Head of caudate nucleus (tissue), 42 donors: Measurements from ENCODE around the gene NOC2L.

Experiments used
- DNase-seq, 42 donors: peaks; one replicate each; pipeline versions ENCODE4 v3.0.0 to v3.0.0-alpha.2; 2020 to 2021; ENCODE audit warnings: mixed read lengths in 7 of 42
- intact Hi-C: fragments of 100-400 bp; cut with DNase I; formaldehyde crosslinking; loops from one replicate; pipeline ENCODE4 v1.15.0; 2022

The NOC2L gene

DNA sequence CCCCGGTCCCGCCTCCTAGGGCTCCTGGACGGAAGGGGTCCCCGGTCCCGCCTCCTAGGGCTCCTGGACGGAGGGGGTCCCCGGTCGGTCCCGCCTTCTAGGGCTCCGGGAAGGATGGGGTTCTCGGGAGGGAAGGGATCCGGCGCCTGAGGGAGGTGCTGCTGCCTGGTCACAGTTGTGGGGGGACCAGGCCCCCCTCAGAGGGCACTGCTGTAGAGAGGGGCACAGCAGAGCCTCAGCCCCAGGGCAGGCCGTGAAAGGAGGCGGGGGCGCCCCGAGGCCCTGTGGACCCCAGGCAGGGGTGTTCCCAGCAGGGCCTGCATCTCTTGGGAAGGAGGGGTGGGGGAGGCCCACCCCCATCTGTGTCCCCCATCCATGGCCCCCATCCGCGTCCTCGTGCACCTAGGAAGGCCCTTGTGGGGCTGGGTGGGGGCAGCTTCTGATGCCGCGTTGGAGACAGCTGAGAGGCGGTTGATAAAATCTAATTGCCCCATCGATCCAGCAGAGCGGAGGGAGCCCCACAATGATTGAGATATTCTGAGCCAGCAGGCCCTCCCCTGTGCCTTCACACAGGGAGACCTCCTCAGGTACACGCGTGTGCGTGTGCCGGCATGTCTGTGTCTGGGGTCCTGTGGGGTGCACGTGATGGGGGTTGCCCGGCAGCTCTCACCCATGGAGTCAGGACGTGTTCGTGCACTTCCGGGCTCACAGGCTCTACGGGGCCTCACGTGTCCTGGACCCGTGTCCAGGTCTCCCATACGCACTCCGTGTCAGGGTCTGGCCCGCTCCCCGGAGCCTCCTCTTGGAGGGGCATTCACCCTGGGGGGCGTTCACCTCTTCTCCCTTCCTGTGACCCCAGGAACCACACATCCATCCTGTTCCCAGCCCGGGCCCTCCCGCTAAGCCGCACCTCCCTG is 22.4 kb downstream of the NOC2L start:
- intact Hi-C loops = no loop called here
- no peak for DNase-seq

DNA sequence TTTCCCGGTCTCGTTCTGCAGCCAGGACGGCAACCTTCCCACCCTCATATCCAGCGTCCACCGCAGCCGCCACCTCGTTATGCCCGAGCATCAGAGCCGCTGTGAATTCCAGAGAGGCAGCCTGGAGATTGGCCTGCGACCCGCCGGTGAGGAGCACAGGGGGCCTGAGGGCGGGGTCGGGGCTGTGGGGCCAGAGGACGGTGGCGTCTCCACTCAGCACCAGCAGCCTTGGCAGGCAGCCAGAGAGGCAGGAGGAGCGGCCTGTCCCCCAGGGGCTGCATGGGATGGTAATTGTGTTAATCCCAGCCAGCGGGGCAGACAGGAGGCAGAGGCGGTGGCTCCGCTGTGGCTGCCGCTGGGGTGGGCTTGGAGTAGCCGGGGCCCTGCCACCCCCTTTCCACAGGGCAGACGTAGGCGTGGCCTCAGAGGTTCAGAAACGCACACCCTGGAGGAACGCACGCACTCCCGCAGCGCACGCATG is 23.3 kb downstream of the NOC2L start:
- peak in 6 of 42 donors; percentile 35 to 63 (median 47) for DNase-seq
- intact Hi-C loops = no loop called here

DNA sequence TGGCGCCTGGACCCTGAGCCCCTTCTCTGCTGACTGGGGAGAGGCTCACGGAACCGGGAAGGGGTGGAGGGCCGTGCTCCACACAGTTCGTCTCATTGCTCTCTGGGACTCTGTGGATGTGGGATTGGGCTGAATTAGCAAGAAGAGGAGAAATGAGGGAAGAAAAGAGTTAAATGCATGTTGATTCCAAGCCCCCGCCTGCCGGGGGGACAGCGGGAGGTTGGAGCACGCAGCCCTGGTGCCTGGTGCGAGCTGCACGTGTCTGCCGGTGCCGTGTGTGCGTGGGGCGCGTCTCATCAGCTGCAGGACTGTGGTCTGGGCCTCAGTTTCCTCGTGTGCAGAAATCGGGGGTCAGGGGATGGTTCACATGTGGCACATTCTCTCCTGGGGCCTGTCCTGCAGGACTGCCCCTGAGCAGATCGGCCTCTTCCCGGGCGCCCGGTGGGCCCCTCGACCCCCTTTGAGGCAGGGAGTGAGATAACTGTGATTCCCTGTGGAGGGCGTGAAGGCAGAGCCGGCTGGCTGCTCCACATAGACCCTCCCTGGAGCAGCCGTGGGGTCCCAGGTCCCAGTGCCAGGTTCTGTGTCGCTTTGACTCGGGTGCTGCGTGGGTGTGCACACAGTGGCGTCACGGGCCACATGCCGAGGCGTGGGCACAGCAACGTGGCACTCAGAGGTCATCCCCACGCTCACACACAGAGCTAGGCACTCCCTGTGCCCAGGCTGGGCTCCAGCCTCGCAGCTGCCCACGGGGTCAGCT is 23.9 kb downstream of the NOC2L start:
- intact Hi-C loops = no loop called here
- DNase-seq = peak in 31 of 42 donors; percentile 25 to 76 (median 51)

GRCh38 chr1:933603-933940 is 25.5 kb downstream of the NOC2L start:
- intact Hi-C loops = no loop called here

DNA sequence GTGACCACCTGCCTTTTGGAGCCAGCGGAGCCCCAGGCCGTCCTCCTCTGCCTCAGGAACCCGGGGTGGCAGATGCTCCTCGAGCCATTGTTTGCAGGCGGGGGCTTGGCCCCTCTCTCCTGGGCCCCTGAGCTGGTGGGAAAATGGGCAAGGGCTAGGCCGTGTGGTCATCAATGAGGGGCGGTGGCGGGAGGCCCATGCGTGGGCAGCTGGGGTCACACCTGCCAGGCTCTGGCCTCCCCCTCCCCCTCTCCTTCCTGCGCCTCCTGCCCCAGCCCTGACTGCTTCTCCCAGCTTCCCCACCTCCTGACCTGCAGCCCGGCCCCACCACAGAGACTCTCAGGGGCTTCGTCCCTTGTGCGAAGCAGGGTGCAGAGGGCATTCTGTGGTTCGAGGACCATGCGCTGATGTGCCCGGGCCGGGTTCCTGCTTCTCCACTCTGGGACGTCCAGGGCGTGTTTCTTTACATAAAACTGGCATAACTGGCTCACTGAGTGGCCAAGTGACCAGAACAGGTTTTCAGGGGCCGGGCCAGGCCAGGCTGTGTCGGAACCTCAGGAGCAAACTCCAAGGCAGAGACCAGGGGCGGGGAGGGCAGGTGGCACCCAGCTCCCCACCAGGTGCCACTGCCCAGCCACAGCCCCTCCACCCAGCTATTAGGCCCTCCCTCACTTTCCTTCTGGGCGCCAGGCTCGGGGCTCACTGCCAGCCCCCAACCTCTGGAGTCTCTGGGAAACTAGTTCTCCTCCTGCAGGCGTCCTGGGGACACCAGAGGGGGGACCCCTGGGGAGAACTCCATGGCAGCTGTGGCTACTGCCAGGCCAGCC is 26.1 kb downstream of the NOC2L start:
- no peak for DNase-seq
- intact Hi-C loops = no loop called here

More at GRCh38 chr1:933603-933940, 25.5 kb downstream of the NOC2L start:
- DNase-seq = no peak

DNA sequence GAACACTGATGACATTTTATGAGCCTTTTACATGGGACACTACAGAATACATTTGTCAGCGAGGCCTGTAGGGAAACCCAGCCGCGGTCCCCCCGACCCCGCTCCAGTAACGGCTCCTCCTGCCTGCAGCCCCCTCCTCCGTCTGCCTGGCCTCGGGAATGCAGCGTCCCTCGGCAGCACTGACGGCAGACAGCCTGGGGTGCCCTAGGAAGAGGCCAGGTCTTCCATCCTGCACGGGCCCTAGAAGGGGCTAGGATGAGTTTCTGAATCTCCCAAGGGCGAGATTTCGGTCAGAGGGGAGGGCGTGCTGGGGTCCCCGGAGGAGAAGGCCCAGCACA is 26.9 kb downstream of the NOC2L start:
- intact Hi-C loops = no loop called here
- no peak for DNase-seq

DNA sequence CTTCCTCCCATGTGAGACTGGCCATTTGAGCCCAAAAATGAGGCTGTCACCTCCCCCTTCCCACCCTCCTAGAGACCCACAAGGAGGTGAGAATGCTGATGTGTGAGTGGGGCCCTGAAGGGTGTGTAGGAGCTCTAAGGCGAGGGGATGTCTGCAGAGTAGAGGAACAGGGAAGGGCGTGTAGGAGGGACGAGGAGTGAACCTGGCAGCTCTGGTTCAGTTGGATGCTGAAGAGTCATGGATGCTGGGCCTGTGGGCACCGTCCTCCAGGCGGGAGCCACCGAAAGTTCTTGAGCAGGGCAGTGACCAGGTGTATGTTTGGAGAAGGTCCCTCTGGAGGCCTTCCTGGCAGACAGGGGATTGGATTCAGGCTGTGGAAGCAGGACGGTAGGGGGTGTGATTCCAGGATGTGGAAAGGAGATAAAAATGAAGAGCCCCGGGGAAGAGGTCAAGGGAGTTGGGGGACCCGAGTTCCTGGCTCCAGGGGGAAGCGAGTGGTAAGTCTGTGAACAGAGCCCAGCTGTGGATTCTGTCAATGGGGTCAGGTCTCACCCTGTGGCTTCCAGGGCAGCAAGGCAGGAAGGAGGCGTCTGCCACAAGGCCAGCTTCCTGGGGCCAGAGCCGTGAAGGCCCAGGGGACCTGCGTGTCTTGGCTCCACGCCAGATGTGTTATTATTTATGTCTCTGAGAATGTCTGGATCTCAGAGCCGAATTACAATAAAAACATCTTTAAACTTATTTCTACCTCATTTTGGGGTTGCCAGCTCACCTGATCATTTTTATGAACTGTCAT is 27.5 kb downstream of the NOC2L start:
- DNase-seq = no peak
- intact Hi-C loops = no loop called here

DNA sequence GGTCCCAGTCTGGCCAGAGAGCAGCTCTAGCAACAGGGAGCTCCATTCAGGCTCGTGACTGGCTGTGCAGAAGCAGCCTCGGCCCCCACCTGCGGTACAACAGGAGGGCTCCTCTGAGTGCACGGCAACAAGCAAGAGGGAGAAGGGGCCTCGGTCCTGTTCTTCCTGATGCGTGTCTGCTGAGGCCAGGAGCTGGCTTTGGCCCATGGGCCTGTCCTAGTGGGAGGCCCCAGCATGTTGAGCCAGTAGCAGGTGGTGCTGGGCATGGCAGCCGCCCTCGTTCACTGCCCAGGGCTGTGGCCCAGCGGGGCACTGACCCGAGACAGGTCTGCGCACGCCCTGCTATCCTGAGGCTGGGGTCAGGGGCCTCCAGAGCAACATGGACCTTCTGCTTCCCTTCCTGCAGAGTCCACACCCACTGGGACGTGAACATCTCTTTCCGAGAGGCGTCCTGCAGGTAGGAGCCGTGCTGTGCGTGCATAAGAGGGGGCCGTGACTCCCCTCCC is 28.4 kb downstream of the NOC2L start:
- DNase-seq = no peak
- intact Hi-C loops = no loop called here

DNA sequence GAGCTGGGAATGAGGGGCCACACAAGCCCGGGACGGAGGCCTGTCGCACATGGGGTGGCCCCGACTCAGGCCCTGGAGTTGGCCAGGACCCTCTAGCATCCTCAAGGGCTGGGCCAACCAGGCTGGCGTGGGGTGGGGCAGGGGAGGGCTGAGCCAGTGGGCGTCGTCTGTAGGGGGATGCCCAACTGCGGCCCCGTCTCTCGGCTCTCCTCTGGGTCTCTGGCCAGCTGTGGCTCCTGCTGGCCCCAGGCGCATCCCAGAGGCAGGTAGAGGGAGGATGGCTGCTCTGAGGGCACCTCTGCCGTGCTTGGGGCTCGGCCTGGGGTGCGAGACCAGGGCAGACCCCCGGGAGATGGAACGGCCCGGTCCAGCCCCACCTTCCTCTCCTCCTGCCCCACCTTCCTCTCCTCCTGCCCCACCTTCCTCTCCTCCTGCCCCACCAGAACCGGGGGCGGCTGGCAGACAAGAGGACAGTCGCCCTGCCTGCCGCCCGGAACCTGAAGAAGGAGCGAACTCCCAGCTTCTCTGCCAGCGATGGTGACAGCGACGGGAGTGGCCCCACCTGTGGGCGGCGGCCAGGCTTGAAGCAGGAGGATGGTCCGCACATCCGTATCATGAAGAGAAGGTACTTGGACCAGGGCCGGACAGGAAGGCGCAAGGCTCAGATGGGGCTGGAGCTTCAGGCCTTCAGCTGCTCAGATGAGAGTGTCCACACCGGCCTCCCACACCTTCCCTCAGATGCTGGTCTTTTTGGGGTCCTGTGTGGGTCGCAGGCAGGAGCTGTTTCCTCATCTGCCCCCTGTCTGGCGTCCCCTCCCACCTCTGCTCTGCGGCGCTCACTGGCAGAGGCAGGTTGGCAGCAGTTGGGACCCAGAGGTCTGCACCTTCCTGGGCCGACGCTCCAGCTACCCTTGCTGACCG is 29.1 kb downstream of the NOC2L start:
- intact Hi-C loops = no loop called here
- DNase-seq = no peak

DNA sequence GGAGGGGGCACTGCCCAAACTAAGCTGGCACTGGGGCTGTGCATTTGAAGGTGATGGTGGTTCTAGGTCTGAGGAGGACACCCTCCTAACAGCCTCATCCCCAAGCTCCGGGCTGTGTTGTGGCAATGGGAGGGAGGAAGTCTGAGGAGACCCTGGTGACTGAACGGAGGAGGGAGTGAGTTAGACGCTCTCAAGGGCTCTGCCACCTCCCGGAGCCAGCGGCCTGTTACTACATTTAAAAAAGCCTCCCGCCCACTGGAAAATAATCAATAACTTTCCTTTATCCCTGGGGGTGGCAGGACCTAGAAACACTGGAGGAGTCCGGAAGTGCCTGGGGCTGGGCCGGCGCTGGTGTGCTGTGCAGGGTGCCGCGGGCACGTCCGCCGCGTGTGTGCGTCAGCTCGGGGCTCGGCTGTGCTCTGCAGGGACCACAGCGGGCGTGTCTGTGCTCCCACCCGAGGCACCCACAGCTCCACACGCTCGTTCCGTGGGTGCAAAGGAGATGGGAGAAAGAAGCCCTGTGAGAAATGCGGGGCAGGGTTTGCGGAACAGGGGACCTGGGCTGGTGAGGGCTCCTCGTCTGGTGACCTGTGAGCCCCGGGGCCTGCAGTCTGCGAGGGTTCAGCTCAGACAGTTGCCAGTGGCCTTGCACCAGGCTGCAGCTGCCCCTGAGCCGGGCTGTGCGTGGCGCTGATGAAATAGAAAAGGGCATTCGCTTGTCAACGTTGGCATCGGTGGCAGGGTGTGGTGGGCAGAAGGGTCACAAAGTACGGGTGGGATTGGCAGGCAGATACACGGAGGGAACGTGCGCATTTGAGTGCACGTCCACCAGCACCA is 30.0 kb downstream of the NOC2L start:
- intact Hi-C loops = no loop called here
- DNase-seq = no peak

DNA sequence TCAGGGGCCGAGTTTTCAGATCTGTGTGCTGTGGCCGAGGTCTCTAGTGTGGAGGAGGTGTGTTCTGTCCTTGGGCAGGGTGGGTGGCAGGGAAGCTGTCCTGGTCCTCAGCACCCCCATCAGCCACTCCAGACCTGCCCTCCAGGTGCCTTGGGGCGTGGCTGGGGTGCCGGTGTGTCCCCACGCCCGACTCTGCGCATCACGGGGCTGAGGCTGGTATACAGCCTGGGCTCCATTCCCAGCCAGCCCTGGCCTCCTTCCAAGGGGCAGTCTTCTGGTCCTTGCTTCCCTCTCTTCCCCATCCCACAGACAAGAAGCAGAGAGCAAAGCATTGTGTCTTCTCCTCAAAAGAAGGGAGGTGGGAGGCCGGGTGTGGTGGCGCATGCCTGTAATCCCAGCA is 31.3 kb downstream of the NOC2L start:
- no peak for DNase-seq
- intact Hi-C loops = no loop called here

DNA sequence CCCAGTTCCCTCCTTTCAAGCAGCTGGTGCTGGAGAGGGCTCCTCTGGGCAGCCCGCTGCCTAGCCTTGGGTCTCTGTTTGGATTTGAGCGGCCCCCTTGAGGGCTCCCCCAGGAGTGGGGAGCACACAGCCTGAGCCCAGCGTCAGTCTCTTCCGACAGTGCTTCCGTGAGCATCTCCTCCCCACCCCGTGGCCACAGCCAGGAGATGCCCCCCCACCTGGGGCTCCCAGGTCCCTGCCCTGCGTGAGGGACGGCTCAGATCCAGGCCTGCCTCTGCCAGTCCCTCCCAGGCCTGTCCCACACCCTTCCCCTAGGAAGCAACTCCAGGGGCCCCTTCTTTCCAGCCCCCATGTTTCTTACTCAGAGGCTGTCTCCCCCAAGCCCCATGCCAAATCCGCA is 31.8 kb downstream of the NOC2L start:
- no peak for DNase-seq
- intact Hi-C loops = no loop called here

- intact Hi-C loops = no loop called here
- DNase-seq = no peak
Observed at GRCh38 chr1:925561-926421, 33.3 kb downstream of the NOC2L start.

- intact Hi-C loops = no loop called here
Observed at GRCh38 chr1:924656-925560, 34.1 kb downstream of the NOC2L start.

More at GRCh38 chr1:924656-925560, 34.1 kb downstream of the NOC2L start:
- no peak for DNase-seq
